ENCODE results near the gene WFDC1.

The WFDC1 gene

GRCh38 chr16:84294531-84295142 is at the start of gene WFDC1:
Gene WFDC1 (plus strand): TSS chr16:84294878. CDS start chr16:84294972, 94 bp downstream.
- DNase-seq (ENCODE audit: low spot score), result no peak

GRCh38 chr16:84245956-84246678 is 48.6 kb upstream of the WFDC1 start:
- no peak for TF ChIP-seq CTCF (IDR thresholded peaks at IDR 0.05; ENCODE audit: extremely low read depth, missing control alignments)
- DNase-seq (ENCODE audit: low spot score), result no peak

More at GRCh38 chr16:84294531-84295142, at the start of gene WFDC1:
- no peak for TF ChIP-seq CTCF (IDR thresholded peaks at IDR 0.05; ENCODE audit: extremely low read depth, missing control alignments)

GRCh38 chr16:84246679-84247077 is 48.0 kb upstream of the WFDC1 start:
- no peak for TF ChIP-seq CTCF (IDR thresholded peaks at IDR 0.05; ENCODE audit: extremely low read depth, missing control alignments)

GRCh38 chr16:84247331-84247730 is 47.3 kb upstream of the WFDC1 start:
- TF ChIP-seq CTCF (IDR thresholded peaks at IDR 0.05; ENCODE audit: extremely low read depth, missing control alignments), result no peak
- no peak for DNase-seq (ENCODE audit: low spot score)

More at GRCh38 chr16:84246679-84247077, 48.0 kb upstream of the WFDC1 start:
- no peak for DNase-seq (ENCODE audit: low spot score)

- TF ChIP-seq CTCF (IDR thresholded peaks at IDR 0.05; ENCODE audit: extremely low read depth, missing control alignments), result no peak
- no peak for DNase-seq (ENCODE audit: low spot score)
Measured at GRCh38 chr16:84247844-84248243, 46.8 kb upstream of the WFDC1 start.

GRCh38 chr16:84252184-84252583 is 42.5 kb upstream of the WFDC1 start:
- TF ChIP-seq CTCF (IDR thresholded peaks at IDR 0.05; ENCODE audit: extremely low read depth, missing control alignments), result no peak
- DNase-seq (ENCODE audit: low spot score), result no peak

- TF ChIP-seq CTCF (IDR thresholded peaks at IDR 0.05; ENCODE audit: extremely low read depth, missing control alignments), result no peak
- no peak for DNase-seq (ENCODE audit: low spot score)
Measured at GRCh38 chr16:84253173-84253572, 41.5 kb upstream of the WFDC1 start.

Measured in GM20000 (cell line).